ENCODE measurements around the gene PRPH. TPM values are rescaled to one million over a fixed set of nuclear protein-coding genes. Genes with fewer than 3 reads are reported as not detected.
"Not testable (repeated sequence)": the region's sequence is repeated elsewhere in the genome, so short reads cannot be mapped to it uniquely, and the experiment has no call there.

The PRPH gene
- total RNA-seq, 2 experiments from 2014 or later = not detected

DNA sequence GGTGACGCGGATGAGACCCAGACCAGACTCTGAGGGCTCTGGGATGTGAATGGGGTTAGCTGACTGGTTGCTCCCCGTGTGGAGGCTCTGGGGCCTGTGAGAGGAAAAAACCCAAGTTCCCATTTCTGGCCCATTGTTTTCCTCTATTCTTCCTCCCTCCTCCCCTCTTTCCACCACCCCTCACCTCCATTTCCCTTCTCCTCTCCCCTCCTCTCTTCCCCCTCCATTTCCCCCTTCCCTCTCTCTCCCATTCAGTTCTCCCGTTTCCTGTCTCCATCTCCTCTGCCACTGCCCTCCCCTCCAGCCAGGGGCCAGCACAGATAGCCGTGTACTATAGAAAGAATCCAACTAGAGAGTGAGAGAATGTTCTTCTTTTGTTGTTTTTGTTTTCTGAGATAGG is 12.6 kb upstream of the PRPH start:
- Histone ChIP-seq H4K20me1 (ENCODE audit: insufficient read depth, low read length) (no peaks in the 10 kb centered on the region), H2AFZ (ENCODE audit: low read length) (no peak overlapping the region), H3K4me2 (ENCODE audit: low read length) (no peak overlapping the region), H3K4me1 (ENCODE audit: insufficient read depth, low read length, poor library complexity, severe bottlenecking) (no peaks in the 10 kb centered on the region), H3K79me2 (ENCODE audit: insufficient read depth, low read depth, low read length) (no peaks in the 10 kb centered on the region), H3K9me3 (ENCODE audit: low read length) (no peaks in the 10 kb centered on the region), H3K36me3 (ENCODE audit: insufficient read depth, low read length) (no peaks in the 10 kb centered on the region), H3K27ac (ENCODE audit: low read depth, low read length, poor library complexity, severe bottlenecking) (no peak overlapping the region), H3K4me3 (ENCODE audit: low read depth, low read length, poor library complexity, severe bottlenecking) (no peak overlapping the region), H3K9me2 (ENCODE audit: insufficient read depth, low read length) (no peaks in the 10 kb centered on the region)
- BruUV-seq (replicated peaks) = no TSS peak
- intact Hi-C loops (cut with micrococcal nuclease; ENCODE audit: unreplicated experiment) = no loop called here
- TF ChIP-seq EZH2phosphoT487 (IDR thresholded peaks at IDR 0.05; ENCODE audit: borderline replicate concordance, low read depth, low read length) = no peak
- TF ChIP-seq, protein P1, sequence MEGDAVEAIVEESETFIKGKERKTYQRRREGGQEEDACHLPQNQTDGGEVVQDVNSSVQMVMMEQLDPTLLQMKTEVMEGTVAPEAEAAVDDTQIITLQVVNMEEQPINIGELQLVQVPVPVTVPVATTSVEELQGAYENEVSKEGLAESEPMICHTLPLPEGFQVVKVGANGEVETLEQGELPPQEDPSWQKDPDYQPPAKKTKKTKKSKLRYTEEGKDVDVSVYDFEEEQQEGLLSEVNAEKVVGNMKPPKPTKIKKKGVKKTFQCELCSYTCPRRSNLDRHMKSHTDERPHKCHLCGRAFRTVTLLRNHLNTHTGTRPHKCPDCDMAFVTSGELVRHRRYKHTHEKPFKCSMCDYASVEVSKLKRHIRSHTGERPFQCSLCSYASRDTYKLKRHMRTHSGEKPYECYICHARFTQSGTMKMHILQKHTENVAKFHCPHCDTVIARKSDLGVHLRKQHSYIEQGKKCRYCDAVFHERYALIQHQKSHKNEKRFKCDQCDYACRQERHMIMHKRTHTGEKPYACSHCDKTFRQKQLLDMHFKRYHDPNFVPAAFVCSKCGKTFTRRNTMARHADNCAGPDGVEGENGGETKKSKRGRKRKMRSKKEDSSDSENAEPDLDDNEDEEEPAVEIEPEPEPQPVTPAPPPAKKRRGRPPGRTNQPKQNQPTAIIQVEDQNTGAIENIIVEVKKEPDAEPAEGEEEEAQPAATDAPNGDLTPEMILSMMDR (conservative IDR thresholded peaks at IDR 0.05; ENCODE audit: low read length) = no peak
- DNase-seq (ENCODE audit: low spot score) = no peak
- ChIA-PET CTCF (ENCODE audit: unreplicated experiment) (no interaction called here), POLR2A (interaction anchor here (0.5 to 0.9 kb wide), 3 partner anchors 135 to 228 kb away, joined by 3 read pairs; no protein-coding TSS in a partner anchor)

DNA sequence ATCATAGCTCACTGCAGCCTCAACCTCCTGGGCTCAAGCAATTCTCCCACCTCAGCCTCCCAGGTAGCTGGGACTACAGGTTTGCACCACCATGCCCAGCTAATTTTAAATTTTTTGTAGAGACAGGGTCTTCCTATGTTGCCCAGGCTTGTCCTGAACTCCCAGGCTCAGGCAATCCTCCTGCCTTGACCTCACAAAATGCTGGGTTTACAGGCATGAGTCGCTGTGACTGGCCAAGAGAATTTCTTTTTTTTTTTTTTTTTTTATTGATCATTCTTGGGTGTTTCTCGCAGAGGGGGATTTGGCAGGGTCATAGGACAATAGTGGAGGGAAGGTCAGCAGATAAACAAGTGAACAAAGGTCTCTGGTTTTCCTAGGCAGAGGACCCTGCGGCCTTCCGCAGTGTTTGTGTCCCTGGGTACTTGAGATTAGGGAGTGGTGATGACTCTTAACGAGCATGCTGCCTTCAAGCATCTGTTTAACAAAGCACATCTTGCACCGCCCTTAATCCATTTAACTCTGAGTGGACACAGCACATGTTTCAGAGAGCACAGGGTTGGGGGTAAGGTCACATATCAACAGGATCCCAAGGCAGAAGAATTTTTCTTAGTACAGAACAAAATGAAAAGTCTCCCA is 12.1 kb upstream of the PRPH start:
- H3K79me2 ChIP-seq (ENCODE audit: insufficient read depth, low read depth, low read length); H4K20me1 ChIP-seq (ENCODE audit: insufficient read depth, low read length); DNase-seq (ENCODE audit: low spot score); H3K4me3 ChIP-seq (ENCODE audit: low read depth, low read length, poor library complexity, severe bottlenecking); H3K9me2 ChIP-seq (ENCODE audit: insufficient read depth, low read length); H3K4me2 ChIP-seq (ENCODE audit: low read length); H2AFZ ChIP-seq (ENCODE audit: low read length); CTCF ChIA-PET (ENCODE audit: unreplicated experiment); H3K27ac ChIP-seq (ENCODE audit: low read depth, low read length, poor library complexity, severe bottlenecking); BruUV-seq (replicated peaks); H3K4me1 ChIP-seq (ENCODE audit: insufficient read depth, low read length, poor library complexity, severe bottlenecking); intact Hi-C loops (cut with micrococcal nuclease; ENCODE audit: unreplicated experiment); H3K9me3 ChIP-seq (ENCODE audit: low read length); H3K36me3 ChIP-seq (ENCODE audit: insufficient read depth, low read length): not testable (repeated sequence)
- POLR2A ChIA-PET = interaction anchor here (0.5 to 0.9 kb wide), 2 partner anchors 135 to 228 kb away, joined by 3 read pairs; no protein-coding TSS in a partner anchor

DNA sequence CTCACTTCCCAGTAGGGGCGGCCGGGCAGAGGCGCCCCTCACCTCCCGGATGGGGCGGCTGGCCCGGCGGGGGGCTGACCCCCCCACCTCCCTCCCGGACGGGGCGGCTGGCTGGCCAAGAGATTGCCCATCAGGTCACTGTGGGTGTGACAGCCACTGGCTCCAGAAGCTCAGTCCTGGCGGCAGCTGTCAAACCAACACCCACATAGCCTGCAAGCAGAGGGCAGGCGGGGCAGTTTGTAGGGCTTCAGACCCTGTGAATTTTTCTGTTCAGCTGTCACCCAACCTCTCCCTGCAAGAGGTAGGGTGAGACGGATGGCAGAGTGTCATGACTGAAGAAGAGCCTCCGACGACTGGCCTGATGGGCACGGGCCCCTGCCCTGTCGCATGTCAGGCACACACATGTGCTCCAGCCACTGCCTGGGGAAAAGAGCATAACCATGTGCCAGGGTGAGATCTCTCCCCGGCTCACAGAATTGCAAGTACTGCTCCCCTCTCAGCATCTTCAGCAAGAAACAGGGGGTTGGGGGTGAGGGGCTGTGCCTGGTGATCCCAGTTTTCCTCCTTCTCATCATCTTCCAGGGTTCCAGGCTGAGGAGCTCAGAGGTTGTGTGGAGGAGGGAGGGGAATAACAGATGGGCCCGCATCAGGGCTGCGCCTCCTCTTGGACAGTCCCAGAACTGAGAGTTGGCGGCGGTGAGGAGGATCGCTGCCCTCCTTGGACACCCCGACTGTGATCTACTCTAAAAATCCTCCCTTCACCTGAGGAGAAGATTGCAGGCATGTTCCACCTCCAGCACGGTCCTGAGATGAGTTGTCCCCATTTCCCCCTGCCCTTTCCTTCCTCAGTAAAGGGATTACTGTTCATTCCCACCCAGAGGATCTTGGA is 11.2 kb upstream of the PRPH start:
- H3K79me2 ChIP-seq (ENCODE audit: insufficient read depth, low read depth, low read length) = no peaks in the 10 kb centered on the region
- ChIA-PET POLR2A (no interaction called here), CTCF (ENCODE audit: unreplicated experiment) (no interaction called here)
- DNase-seq (ENCODE audit: low spot score) = no peak
- intact Hi-C loops (cut with micrococcal nuclease; ENCODE audit: unreplicated experiment) = no loop called here
- no peak overlapping the region for H2AFZ ChIP-seq (ENCODE audit: low read length)
- H3K9me2 ChIP-seq (ENCODE audit: insufficient read depth, low read length) = no peaks in the 10 kb centered on the region
- BruUV-seq (replicated peaks) = no TSS peak
- no peaks in the 10 kb centered on the region for H3K4me1 ChIP-seq (ENCODE audit: insufficient read depth, low read length, poor library complexity, severe bottlenecking)
- H3K9me3 ChIP-seq (ENCODE audit: low read length) = no peaks in the 10 kb centered on the region
- no peak overlapping the region for H3K4me3 ChIP-seq (ENCODE audit: low read depth, low read length, poor library complexity, severe bottlenecking)
- no peak overlapping the region for H3K4me2 ChIP-seq (ENCODE audit: low read length)
- no peaks in the 10 kb centered on the region for H4K20me1 ChIP-seq (ENCODE audit: insufficient read depth, low read length)
- TF ChIP-seq EZH2phosphoT487 (IDR thresholded peaks at IDR 0.05; ENCODE audit: borderline replicate concordance, low read depth, low read length) = no peak
- TF ChIP-seq, protein P1 (conservative IDR thresholded peaks at IDR 0.05; ENCODE audit: low read length) = peak; percentile 44; the same call in 1 of the 2 replicates
- H3K27ac ChIP-seq (ENCODE audit: low read depth, low read length, poor library complexity, severe bottlenecking) = no peak overlapping the region
- no peaks in the 10 kb centered on the region for H3K36me3 ChIP-seq (ENCODE audit: insufficient read depth, low read length)

Data from OCI-LY7 (cell line).